Peyer's patch (tissue), 4 donors: ENCODE measurements around the gene TFEC.

Experiments
- CTCF ChIP-seq, 6 experiments: fragments of 450-650 bp in 4 of 6; fragments of 200-600 bp in 2 of 6; sonication (generic) in 1 of 6; IDR thresholded peaks; one replicate each; pipeline ENCODE4 v1.5.1; 2017 to 2019; ENCODE audit warnings: antibody characterized with exemption in 6 of 6, mild to moderate bottlenecking in 3 of 6, moderate library complexity in 1 of 6
- POLR2A ChIP-seq, 2 donors: fragments of 450-650 bp; IDR thresholded peaks; one replicate each; pipeline ENCODE4 v1.5.1; 2017; ENCODE audit warnings: antibody characterized with exemption in 2 of 2, mild to moderate bottlenecking in 2 of 2, moderate library complexity in 2 of 2

- TF ChIP-seq CTCF (IDR thresholded peaks at IDR 0.05) (no peak), POLR2A (IDR thresholded peaks at IDR 0.05) (no peak)
Observed at GRCh38 chr7:115940460-115941060, 90.0 kb downstream of the TFEC start.
